MV-4-11 (cell line): ENCODE results near the gene EXPH5.
"Not testable (repeated sequence)": the region's sequence is repeated elsewhere in the genome, so short reads cannot be mapped to it uniquely, and the experiment has no call there.

Experiments
- DNase-seq: peaks from one replicate; lab custom pipeline; 2025; lab: John Stamatoyannopoulos, UW

EXPH5 gene

DNA sequence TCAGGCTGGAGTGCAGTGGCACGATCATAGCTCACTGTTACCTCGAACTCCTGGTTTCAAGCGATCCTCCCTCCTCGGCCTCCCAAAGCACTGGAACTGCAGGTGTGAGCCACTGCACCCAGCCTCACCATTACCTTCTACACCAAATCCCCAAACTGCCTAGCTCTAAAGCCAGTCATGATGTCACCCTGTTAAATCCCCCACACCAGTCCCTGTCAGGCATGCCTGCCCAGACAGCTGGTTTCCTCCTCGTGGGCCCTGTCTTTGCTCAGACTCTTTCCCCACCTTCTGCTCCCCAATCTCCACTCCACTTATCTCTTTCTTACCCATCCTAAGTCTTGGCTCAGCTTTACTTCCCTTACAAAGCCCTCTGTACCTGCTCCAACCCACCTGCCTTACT is 12.5 kb upstream of the EXPH5 start:
- no peak for DNase-seq

DNA sequence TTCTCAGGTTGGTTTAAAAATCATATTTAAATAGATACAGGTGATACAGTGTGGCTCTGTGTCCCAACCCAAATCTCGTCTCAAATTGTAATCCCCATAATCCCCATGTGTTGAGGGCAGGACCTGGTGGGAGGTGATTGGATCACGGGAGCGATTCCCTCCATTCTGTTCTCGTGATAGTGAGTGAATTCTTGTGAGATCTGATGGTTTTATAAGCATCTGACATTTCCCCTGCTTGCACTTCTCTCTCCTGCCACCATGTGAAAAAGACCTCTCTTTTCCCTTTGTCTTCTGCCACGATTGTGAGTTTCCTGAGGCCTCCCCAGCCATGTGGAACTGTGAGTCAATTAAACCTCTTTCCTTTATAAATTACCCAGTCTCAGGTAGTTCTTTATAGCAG is 9.2 kb upstream of the EXPH5 start:
- not testable (repeated sequence) for DNase-seq

DNA sequence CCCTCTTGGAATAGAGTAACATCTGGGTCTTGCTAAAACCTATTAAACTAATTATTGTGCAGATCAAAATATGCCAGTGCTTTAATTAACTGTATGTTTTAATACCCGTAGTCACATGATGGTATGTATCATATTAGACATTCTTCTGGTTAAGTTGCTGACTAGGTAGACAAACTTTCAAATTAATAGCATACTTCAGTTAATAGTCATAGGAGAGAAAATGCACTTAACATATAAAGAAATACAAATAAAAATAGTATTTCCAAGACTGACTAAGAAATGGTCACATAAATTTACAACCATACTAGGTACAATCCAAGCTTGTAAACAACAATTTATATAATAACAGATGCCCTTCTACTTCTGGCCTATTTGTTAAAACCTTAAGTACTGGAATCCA is 7.6 kb upstream of the EXPH5 start:
- DNase-seq = no peak

DNA sequence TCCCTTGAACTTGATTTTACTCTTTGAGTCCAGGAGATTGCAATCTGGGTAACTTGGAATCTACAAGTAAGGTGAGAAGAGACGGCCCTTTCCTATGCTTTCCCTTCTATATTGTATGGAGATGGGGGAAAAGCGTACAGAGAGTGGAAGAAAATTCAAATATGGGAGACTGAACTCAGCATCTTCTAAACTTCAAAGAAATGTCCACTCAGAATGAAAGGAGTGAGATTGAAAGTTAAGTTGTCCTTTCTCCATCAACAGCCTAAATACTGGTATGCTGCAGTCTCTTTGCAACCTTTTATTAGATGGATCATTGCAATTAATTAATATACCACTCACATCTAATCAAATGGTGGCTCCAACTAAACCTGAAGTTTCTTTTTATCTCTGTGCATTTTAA is 6.4 kb upstream of the EXPH5 start:
- no peak for DNase-seq

DNA sequence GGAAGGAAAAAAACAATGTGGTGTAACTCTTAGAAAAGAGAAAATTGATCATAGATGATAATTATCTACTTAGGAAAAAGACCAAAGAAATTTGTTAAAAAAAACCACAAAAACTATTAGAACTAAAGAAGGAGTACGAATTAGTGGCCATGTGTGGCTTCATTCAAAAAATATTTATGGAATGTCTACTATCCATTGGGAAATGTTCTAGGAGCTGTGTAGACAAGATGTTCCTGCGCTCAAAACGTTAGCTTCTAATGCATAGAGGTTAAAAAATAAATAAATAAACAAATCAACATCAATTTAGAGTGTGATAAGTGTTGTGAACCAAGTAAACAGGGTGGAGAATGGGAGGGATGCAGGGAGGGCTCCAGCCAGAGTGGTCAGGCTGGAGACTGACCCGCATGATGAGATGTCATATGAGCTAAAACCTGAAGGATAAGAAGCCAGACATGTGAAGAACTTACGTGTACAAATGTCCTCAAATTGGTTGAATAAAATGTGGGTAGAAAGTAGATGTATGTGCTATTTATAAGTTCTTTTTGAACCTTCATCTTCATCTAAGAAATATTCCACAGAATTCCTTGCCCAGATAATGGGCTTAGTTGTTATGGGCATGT is 4.3 kb upstream of the EXPH5 start:
- DNase-seq = no peak

DNA sequence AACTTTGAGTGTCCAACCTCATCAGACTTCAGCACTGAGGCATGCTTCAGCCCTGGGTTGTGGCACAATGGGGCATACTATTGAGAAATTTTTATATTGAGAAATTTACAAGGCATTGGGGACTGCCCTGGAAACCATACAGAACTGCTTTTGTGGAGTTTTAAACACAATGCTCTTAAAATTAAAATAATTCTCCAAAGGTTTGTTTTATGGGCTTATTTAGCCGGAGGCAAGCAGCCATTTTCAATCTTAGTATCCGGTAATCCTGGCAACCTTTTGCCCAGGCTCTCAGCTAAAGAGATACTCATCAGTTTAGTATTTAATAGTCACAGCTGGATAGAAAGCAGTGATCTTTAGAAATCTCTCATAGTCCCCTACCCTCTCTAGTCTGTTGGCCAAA is 3.1 kb upstream of the EXPH5 start:
- DNase-seq = no peak

DNA sequence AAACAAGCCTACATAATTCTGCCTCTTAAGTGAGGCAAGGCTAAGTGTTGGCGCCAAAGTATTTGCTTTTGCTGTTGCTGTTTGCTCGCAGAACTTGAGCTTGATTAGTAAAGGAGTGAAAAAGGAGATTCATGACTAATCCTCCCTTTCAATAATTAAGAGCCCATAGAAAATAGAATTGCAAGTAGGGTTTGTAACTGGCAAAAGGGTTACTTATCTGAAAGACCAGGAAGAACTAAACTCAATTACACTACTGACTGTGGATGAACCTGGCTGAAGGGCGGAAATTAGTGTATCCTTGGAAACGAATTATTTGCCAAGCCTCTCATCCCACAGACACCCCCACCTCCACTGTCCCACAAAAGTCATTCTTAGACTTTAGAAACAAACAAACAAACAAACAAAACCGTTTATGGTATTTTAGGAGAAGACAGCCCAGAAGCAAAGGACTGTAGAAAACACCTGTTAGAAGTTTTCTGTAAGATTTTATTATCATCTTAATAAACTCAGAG is 411 bp upstream of the EXPH5 start:
- DNase-seq = no peak

DNA sequence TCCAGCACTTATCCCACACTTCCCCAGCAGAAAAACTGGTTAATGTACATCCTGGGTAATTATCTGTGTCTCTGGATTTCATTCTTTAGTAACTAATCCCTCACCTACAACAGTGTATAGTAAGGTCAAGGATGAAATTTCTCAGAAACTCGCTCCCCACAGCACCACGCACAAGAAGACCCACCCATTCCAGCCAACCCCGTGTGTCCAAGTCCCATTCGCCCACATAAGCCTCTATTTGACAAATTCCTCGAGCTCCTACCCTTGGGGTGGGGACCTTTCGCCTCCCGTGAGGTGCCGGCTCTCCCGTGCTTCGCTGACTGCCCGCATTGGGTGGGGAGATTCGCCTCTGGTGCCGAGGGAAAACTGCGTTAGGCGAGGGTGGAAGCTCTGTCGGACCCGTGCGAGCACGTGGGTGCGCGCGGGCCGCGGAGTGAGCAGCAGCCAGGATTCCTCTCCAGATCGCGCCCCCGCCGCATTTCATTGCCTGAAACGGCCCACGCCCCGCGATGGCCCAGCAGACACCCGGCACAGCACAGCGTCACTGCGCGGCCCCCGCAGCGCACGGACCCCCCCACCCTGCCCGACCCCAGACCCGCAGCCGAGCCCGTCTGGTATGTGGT is 866 bp downstream of the EXPH5 start:
- no peak for DNase-seq

DNA sequence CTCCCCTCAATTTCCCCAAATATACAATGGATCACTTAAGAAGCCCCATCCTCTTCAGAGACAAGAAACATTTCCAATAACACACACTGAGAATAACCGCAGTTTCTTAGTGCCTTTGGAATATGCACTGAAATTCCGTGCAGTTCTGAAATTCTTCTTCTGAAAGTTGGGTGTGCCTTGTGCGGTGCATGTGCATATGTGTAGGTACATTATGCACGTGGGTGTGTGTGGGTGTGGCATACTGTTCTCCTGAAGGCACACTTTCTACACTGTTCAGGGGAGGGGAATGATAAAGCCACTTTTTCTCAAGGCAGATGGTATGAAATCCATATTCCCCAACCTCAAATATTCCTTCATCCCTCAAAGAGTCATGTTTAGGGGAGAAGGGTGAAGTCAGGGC is 1.7 kb downstream of the EXPH5 start:
- DNase-seq = no peak

DNA sequence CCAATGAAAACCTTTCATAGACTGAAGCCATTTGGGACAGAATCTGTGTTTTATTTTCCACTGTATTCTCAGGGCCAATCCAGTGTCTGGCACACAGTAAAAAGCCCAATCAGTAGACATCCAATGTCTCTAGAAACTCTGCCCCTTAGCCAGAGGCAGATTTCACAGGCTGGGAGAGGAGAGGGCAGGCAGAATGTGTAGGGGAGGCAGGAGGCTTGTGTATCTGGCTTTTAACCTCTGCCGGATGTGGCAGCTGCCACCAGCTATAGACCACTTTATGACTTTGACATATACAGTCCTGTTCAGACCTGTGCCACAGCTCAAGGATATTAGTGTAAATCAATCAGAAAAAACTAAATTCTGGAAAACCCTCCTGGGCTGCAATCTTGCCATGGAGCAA is 4.4 kb downstream of the EXPH5 start:
- DNase-seq = no peak

DNA sequence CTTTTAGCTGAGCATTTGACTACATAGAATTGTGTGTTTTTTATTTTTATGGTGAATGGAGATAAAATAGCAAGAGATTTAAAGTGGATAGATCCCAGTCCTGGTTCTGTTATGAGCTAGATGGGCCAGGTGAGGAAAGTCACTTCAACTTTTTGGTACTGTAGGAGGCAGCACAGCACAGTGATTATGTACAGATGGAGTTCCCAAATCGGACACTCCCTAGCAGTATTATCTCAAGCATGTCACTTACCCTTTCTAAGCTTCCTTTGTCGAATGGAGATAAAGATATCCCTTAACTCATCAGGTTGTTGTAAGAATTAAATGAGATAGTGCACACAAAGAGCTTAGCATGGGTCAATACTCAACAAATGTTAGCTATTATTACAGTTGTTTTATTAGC is 5.3 kb downstream of the EXPH5 start:
- DNase-seq = no peak

DNA sequence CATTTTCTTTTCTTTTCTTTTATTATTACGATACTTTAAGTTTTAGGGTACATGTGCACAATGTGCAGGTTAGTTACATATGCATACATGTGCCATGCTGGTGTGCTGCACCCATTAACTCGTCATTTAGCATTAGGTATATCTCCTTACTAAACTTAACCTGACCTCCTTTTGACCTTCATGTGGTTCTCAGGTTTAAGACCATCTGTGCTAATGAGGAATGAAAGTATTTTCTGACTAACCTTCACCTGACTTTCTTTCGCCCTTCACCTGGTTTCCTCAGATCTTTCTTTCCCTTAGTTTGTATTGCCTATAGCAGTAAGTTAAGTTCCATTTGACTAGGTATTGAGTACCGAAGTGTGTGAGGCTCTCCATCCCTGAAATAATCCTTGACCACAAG is 6.5 kb downstream of the EXPH5 start:
- DNase-seq = no peak

DNA sequence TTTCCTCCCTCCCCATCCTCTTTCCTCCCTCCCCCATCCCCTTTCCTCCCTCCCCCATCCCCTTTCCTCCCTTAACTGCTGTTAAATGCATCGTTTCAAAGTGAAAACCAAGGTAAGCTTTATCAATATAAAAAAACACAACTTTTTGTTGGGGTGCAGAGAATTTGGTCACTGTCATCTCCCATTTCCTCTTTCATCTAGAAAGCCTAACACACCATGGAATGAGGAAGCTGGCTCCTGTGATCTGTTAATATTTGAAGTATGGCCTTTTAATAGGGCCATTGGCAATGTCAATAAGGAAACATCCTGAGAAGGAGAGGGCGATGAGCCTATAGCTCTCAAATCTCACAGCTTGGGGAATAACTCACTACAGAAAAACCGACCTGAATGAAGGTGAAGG is 7.0 kb downstream of the EXPH5 start:
- peak; percentile 24 for DNase-seq

DNA sequence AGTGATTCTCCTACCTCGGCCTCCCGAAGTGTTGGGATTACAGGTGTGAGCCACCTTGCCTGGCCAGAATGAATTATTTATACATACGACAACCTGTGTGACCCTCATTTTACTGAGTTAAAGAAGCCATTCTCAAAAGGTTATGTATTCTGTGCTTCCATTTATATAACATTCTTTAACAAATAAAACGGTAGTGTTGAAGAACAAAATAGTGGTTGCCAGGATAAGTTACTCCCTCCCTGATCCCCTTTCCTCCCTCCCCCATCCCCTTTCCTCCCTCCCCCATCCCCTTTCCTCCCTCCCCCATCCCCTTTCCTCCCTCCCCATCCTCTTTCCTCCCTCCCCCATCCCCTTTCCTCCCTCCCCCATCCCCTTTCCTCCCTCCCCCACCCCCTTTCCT is 7.4 kb downstream of the EXPH5 start:
- not testable (repeated sequence) for DNase-seq

DNA sequence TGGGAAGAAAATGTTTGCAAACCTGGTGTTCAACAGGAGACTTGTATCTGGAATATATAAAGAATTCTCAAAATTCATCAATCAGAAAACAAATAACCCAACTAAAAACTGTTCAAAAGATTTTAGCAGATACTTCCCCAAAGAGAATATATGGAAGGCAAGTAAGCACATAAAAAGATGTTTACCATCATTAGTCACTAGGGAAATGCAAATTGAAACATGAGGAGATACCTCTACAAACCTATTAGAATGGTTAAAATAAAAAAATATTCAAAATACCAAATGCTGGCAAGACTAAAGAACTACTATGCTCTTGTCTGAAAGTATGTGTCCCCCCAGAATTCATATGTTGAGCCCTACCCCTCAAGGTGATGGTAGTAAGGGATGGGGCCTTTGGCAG is 8.6 kb downstream of the EXPH5 start:
- no peak for DNase-seq

DNA sequence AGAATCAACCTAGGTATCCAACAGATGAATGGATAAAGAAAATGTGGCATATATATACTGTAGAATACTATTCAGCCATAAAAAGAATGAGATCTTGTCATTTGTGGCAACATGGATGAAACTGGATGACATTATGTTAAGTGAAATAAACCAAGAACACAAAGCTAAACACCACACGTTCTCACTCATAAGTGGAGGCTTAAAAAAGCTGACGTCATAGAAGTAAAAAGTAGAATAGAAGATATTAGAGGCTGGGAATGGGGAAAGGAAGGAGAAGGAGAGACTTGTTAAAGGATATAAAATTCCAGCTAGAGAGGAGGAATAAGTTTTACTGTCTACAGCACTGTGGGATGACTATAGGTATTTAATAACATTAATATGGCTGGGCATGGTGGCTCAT is 12.9 kb downstream of the EXPH5 start:
- DNase-seq = no peak

DNA sequence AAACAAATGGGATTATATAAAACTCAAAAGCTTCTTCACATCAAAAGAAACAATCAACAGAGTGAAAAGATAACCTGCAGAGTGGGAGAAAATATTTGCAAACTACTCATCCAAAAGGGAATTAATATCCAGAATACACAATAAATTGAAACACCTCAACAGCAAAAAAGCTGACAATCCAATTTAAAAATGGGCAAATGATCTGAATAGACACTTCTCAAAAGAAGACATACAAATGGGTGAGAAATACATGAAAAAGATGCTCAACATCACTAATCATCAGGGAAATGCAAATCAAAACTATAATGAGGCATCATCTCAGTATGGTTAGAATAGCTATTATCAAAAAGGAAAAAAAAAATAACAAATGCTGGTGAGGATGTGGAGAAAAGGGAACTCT is 13.5 kb downstream of the EXPH5 start:
- DNase-seq = no peak

DNA sequence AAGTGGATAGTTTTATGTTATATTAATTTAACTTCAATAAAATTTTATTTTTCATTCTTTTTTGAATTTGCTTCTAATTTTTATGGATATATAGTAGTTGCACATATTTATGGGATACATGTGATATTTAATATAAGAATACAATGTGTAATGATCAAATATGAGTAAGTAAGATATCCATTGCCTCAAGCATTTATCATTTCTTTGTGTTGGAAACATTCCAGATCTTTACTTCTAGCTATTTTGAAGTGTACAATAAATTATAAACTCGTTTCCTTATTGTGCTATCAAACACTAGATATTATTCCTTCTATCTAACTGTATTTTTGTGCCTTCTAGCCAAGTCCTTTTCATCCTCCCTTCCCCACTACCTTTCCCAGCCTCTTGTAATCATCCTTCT is 17.0 kb downstream of the EXPH5 start:
- no peak for DNase-seq

DNA sequence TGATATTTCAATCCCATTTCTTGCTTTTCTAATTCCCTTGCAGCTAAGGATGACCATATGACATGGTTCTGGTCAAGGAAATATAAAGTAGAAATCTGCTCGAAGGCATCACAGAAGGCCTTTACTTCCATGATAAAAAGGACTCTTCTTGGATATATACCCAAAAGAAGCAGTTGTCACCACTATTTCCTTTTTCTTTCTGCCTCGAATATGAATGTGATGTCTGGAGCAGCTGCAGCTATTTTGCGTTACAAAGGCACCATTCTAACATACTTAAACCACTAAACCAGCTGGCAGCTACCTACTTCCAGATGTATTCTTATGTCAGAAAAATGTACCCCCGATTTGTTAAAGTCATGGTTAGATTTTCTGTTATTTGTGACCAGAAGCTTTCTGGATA is 18.9 kb downstream of the EXPH5 start:
- DNase-seq = no peak

DNA sequence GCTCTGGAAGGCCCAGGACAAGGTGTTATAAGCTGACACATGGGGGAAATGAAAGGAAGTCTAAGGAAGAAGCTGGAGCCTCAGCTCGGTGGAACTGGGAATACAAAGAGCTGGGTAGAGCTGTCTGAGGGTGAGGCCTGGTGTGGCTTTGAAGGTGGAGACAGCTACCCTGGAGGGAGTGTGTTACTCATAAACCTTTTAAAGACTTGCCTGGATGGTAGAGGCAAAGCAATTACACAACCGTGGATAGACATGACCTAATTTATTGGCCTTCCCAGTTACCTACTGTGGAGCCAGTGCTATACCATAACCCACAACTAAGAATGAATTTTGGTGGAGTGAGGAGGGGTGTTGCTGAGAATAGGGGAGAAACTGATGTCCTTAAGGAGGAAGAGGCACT is 22.6 kb downstream of the EXPH5 start:
- DNase-seq = no peak

DNA sequence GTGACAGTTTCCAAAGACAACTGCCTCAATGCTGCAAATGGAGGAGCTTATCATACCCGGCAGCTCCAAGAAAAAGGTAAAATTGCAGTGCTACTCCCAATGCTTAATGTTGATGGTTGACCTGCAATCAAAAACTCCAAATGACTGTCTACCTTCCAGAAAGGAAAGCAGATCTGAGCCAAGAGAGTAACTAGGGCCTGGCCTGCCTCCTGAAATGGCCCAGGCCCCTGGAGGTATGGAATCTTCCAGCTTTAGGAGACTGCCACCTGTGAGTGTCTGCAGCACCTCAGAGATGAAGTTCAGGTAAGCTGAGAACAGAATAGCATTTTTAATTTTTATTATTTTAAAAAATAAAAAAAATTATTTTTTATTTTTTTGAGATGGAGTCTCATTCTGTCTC is 23.7 kb downstream of the EXPH5 start:
- no peak for DNase-seq

DNA sequence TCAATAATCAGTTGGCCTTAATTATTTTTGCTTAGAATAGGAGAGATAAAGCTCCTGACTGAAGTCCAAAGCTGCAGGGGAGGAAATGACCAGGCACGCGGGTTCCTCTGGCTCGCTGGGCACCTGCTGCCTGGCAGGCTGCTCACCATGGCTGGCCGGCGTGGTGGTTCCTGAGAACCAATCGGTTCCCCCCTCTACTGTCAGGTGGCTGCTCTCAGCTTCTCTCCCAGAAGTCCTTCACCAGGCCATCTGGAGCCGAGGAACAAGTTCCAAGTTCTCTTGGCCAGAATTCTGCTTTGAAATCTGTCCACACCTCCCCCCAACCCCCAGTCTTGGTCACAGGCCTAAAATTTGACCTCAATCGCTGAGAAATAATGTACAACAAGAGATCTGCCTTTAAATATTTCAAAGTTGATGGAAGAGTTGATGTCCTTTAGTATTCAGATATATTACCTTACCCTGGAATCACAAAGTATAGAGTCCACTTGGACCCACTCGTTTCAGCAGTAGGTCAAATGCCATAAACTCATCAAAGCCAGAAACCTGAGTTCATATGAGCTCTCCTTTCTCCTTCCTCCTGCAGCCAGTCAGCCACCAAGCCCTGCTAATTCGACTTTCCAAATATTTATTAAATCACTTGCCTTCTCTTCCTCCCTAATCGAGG is 25.2 kb downstream of the EXPH5 start:
- DNase-seq = no peak

DNA sequence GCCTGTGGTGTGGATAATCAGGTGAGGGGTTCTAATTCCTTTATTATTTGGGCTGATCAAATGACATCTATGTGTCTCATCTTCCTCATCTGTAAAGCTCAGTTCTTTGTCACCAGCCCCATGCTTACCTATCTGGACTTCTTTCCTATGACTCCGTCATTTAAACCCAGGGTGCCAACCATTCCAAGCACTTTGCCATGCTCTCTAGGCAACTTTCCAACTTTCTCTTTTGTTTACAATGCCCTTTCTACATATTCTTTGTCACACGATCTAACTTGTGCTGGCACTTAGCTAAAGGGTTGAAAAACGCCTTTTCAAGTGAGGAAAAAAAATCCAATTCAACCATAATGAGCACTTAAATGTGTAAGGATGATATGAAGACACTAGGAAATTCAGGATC is 27.9 kb downstream of the EXPH5 start:
- no peak for DNase-seq
